DOHH2 (cell line): Measurements from ENCODE around the gene ERC2.

Experiments
- CTCF ChIP-seq: fragments of 200-600 bp; sonication (generic); IDR thresholded peaks from one replicate; pipeline ENCODE4 v1.5.1; 2014; ENCODE audit warnings: antibody characterized with exemption, mild to moderate bottlenecking, low read depth, low read length; ENCODE audit not compliant: poor library complexity, severe bottlenecking
- EZH2phosphoT487 ChIP-seq: fragments of 200-600 bp; sonication (generic); IDR thresholded peaks from 2 replicates; pipeline ENCODE4 v1.6.1; 2017; ENCODE audit warnings: borderline replicate concordance, mild to moderate bottlenecking, antibody characterized with exemption, low read length, moderate library complexity, mixed read lengths

DNA sequence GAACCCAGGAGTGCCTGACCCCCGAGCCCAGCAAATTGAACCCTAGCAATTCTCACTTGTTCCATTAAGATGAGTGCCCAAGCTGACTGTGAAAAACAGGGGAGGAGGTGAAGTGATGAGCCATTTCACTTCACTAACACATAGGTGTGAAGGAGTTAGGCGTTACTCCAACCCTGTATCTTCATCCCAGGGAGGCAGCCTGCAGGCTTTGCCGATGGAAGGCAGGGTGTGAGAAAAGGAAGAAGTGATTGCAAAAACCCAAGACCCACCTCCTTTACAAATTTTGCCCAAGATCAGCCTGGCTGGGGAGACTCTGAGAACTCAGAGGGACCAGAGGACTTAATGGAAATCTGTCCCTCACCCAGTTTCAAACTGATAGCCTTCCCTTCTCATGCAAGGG is 851.5 kb downstream of the ERC2 start:
- TF ChIP-seq CTCF (no peak), EZH2phosphoT487 (no peak)
